Measurements from ENCODE around the gene SLC39A5. TPM values are rescaled to one million over a fixed set of nuclear protein-coding genes. Genes with fewer than 3 reads are reported as not detected.

The SLC39A5 gene
- total and polyA plus RNA-seq, 7 donors: 0.16 to 0.23 TPM; not detected in 5

DNA sequence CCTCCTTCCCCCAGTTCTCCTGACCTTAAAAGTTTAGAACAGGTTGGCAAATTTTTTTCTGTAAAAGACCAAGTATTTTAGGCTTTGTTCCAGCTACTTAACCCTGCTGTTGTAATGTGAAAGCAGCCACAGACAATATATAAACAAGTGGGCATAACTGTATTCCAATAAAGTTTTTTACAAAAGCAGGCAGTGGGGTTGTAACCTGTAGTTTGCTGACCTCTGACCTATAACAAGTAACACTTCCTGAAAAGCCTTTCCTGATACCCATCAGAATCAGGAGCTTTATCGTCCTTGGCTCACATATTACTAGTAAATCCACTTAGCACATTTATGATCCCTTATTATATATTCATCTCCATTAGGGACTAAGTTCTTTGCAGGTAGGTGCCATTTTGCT is 27.5 kb upstream of the SLC39A5 start:
- intact Hi-C loops (cut with DNase I): no loop called here
- DNase-seq: no peak
- TF ChIP-seq, protein P1, sequence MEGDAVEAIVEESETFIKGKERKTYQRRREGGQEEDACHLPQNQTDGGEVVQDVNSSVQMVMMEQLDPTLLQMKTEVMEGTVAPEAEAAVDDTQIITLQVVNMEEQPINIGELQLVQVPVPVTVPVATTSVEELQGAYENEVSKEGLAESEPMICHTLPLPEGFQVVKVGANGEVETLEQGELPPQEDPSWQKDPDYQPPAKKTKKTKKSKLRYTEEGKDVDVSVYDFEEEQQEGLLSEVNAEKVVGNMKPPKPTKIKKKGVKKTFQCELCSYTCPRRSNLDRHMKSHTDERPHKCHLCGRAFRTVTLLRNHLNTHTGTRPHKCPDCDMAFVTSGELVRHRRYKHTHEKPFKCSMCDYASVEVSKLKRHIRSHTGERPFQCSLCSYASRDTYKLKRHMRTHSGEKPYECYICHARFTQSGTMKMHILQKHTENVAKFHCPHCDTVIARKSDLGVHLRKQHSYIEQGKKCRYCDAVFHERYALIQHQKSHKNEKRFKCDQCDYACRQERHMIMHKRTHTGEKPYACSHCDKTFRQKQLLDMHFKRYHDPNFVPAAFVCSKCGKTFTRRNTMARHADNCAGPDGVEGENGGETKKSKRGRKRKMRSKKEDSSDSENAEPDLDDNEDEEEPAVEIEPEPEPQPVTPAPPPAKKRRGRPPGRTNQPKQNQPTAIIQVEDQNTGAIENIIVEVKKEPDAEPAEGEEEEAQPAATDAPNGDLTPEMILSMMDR (IDR thresholded peaks at IDR 0.05): no peak
- no peaks in the 10 kb centered on the region for H3K9me3 ChIP-seq
- H3K36me3 ChIP-seq (ENCODE audit: insufficient read depth in 1 of 2, low read depth in 1 of 2): peaks cover 10 to 34% of the 10 kb centered on the region in 2 donors
- no peak overlapping the region for H3K4me3 ChIP-seq
- ATAC-seq: no peak
- H3K27me3 ChIP-seq (ENCODE audit: insufficient read depth in 3 of 3, low read length in 2 of 3): no peaks in the 10 kb centered on the region
- no peak overlapping the region for H3K27ac ChIP-seq
- no peaks in the 10 kb centered on the region for H3K4me1 ChIP-seq
- 27 to 65% (median 49%) methylated on average over 1 of the region's 1 CpG for WGBS, 3 donors

DNA sequence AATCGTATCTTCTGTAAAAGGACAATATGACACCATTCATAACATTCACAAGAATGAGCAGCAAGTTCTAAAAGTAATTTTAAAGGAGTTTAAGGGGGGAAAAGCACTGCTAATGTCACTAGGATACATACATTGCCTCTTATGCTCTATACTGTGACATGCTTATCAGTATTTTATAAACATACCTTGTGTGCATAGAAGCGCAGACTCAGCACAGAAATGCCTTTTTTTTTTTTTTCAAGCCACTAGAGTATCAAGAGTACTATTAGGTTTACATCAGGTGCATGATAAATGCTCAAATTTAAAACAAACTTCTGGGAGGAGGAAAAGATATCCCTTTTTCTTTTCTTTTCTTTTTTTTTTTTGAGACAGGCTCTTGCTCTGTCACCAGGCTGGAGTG is 27.0 kb upstream of the SLC39A5 start:
- TF ChIP-seq, protein P1 (IDR thresholded peaks at IDR 0.05): no peak
- intact Hi-C loops (cut with DNase I): no loop called here
- H3K4me1 ChIP-seq: no peaks in the 10 kb centered on the region
- no peak overlapping the region for H3K27ac ChIP-seq
- no peak for DNase-seq
- ATAC-seq: no peak
- no peak overlapping the region for H3K4me3 ChIP-seq
- peaks cover 14 to 39% of the 10 kb centered on the region in 2 donors for H3K36me3 ChIP-seq (ENCODE audit: insufficient read depth in 1 of 2, low read depth in 1 of 2)
- H3K27me3 ChIP-seq (ENCODE audit: insufficient read depth in 3 of 3, low read length in 2 of 3): no peaks in the 10 kb centered on the region
- 64 to 71% (median 68%) methylated on average over 2 of the region's 2 CpGs for whole genome bisulfite sequencing, 3 donors
- H3K9me3 ChIP-seq: no peaks in the 10 kb centered on the region

DNA sequence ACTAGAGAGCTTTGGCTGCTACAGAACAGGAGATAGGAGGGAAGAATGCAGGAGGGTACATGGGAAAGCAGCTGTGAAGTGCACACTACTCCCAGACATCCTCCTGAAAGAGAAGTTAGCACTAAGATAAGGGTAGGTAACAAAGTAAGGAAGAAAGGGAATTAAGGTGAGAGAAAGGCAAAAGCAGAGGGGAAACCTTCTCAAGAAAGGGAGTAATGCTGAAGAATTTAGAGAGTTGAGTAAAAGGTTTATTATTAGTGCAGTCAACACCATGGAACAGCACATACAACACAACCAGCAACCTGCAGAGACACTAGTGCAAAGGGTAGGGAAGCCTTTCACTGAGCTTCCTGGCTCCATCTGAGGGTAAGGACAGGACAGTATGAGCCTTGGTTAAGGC is 25.6 kb upstream of the SLC39A5 start:
- Histone ChIP-seq H3K4me3 (no peak overlapping the region), H3K9me3 (no peaks in the 10 kb centered on the region), H3K27ac (no peak overlapping the region), H3K36me3 (ENCODE audit: insufficient read depth in 1 of 2, low read depth in 1 of 2) (peaks cover 14 to 54% of the 10 kb centered on the region in 2 donors), H3K4me1 (no peaks in the 10 kb centered on the region), H3K27me3 (ENCODE audit: insufficient read depth in 3 of 3, low read length in 2 of 3) (no peaks in the 10 kb centered on the region)
- intact Hi-C loops (cut with DNase I): no loop called here
- ATAC-seq (no peak), DNase-seq (no peak)
- TF ChIP-seq, protein P1 (IDR thresholded peaks at IDR 0.05): no peak

DNA sequence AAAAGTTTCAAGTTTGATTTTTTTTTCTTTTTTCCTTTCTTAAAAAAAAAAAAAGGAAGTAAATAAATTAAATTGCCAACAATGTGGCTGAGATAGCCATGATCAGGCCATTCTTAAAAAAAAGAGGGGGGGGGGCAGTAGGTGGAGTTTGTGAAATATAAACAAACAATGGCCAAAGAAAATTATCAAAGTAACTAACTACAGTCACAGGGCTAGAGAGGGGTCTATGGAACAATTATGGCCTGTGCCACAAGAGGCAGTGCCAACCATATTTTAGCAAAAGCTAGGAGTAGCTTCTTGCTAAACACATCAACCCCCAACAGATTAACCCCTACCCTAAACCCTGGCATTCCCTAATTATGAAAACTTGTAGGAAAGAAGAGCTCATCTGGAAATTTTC is 24.4 kb upstream of the SLC39A5 start:
- H3K4me1 ChIP-seq: no peaks in the 10 kb centered on the region
- no peak overlapping the region for H3K27ac ChIP-seq
- ATAC-seq (no peak), DNase-seq (no peak)
- intact Hi-C loops (cut with DNase I): loop anchor here in 1 of 2 donors (5.0 kb wide), 1 partner anchor 257 kb away; no protein-coding TSS in a partner anchor
- no peaks in the 10 kb centered on the region for H3K27me3 ChIP-seq (ENCODE audit: insufficient read depth in 3 of 3, low read length in 2 of 3)
- H3K36me3 ChIP-seq (ENCODE audit: insufficient read depth in 1 of 2, low read depth in 1 of 2): peaks cover 21 to 65% of the 10 kb centered on the region in 2 donors
- H3K4me3 ChIP-seq: no peak overlapping the region
- TF ChIP-seq, protein P1 (IDR thresholded peaks at IDR 0.05): no peak
- no peaks in the 10 kb centered on the region for H3K9me3 ChIP-seq

DNA sequence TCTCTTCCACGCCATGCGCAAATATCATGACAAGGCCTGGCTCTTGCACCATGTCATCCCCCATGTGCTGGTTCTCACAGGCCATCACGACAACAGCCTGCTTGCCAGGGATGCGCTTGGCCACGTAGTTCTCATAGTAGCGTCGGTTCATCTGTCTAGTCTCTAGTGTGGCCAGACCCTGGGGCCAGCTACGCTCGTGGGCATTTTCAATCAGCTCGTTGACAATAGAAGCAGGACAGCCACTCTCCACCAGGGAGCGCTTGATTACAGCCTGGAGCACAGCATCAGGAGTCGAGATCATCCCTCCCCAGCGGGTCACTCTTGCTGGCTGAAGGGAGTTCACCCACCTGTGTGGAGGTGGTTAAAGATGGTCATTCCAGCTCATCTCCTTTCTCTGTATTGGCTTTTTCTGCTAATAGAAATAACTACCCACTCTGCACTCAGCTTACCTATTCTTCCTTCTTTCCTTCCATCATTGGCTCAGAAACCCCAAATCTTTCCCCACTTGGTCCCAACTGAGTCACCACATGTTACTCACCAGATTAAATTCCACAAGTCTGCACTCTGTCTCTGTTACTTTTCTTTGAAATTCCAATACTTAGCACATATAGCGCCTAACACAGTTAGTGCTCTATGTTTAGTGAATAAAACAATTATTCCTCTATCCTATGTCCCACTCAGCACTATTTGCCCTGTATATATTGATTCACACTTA is 23.2 kb upstream of the SLC39A5 start:
- TF ChIP-seq, protein P1 (IDR thresholded peaks at IDR 0.05): peak; percentile 57
- Histone ChIP-seq H3K27me3 (ENCODE audit: insufficient read depth in 3 of 3, low read length in 2 of 3) (no peaks in the 10 kb centered on the region), H3K9me3 (no peaks in the 10 kb centered on the region), H3K4me3 (no peak overlapping the region), H3K36me3 (ENCODE audit: insufficient read depth in 1 of 2, low read depth in 1 of 2) (peaks cover 21 to 77% of the 10 kb centered on the region in 2 donors), H3K4me1 (no peaks in the 10 kb centered on the region), H3K27ac (no peak overlapping the region)
- DNase-seq: peak; percentile 43 to 71
- peak; percentile 65 to 83 (median 72) for ATAC-seq
- intact Hi-C loops (cut with DNase I): loop anchor here in 1 of 2 donors (5.0 kb wide), 1 partner anchor 256 kb away; no protein-coding TSS in a partner anchor
- WGBS, 3 donors: 51 to 63% (median 52%) methylated on average over 14 of the region's 14 CpGs

Data from psoas muscle (tissue), 8 donors.